ENCODE results near the gene DIDO1. TPM values are rescaled to one million over a fixed set of nuclear protein-coding genes. Genes with fewer than 3 reads are reported as not detected.

Gene DIDO1
- total and polyA plus RNA-seq, 2 of the 13 experiments (the other 11 are each of a cell fraction or from before 2014, with no cell fraction given) = 75.0 to 75.1 TPM

DNA sequence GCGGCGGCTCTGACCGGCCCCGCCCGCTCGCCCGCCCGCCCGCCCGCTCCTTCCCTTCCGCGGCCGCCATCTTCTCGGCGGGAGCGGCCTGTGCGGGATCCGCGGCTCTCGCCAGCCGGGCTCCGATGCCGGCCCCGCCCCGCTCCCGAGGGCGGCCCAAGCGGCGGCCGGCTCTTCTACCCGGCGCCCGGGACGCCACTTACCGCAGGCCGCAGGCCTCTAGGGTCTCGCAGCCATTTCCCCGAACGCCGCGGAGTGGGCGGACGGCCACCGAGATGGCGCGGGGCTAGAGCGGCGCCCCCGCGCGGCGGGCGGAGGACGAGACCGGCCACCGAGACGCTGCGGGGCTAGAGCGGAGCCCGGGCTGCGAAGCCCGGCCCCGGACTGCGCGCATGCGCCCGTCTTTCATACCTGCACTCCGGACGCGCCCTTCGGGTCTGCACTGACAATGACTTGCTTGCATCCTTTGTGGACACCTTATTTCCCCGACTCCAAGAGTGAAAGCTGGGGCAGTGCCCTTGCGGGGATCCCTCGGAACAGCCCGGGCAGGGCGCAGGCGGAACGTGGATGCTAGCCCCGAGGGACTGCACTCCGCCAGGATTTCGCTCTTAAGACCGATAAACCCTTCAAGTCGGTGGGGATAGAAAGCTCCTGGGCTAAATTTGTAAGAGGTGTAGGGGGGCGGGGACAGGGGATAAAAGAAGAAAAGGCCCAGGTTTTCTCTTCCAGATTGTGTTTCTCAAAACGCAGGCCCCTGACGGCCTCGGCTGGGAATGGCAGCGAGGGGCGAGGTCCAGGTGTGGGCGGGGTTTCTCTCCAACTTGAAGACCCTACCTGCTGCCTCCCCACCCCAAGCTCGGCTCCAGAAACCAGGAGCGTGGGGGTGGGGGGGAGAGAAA lies at the start of gene DIDO1 (continued):
- peak; percentile 70 for TF ChIP-seq ARID5B (CRISPR knock-in tag; IDR thresholded peaks at IDR 0.05)
- no peak for TF ChIP-seq SOX6 (IDR thresholded peaks at IDR 0.05)
- TF ChIP-seq SOX6 (CRISPR knock-in tag; IDR thresholded peaks at IDR 0.05) = peak; percentile 57
- no peak for TF ChIP-seq KAT2B (IDR thresholded peaks at IDR 0.05; ENCODE audit: borderline replicate concordance, low read depth, low read length)
- peak; percentile 79 for TF ChIP-seq RFXAP (CRISPR knock-in tag; IDR thresholded peaks at IDR 0.05; ENCODE audit: borderline replicate concordance)
- TF ChIP-seq, protein P1, sequence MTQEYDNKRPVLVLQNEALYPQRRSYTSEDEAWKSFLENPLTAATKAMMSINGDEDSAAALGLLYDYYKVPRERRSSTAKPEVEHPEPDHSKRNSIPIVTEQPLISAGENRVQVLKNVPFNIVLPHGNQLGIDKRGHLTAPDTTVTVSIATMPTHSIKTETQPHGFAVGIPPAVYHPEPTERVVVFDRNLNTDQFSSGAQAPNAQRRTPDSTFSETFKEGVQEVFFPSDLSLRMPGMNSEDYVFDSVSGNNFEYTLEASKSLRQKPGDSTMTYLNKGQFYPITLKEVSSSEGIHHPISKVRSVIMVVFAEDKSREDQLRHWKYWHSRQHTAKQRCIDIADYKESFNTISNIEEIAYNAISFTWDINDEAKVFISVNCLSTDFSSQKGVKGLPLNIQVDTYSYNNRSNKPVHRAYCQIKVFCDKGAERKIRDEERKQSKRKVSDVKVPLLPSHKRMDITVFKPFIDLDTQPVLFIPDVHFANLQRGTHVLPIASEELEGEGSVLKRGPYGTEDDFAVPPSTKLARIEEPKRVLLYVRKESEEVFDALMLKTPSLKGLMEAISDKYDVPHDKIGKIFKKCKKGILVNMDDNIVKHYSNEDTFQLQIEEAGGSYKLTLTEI (CRISPR knock-in tag; conservative IDR thresholded peaks at IDR 0.05) = no peak
- no peak; the same call in 1 of the 2 replicates for TF ChIP-seq ZC3H13 (CRISPR knock-in tag; IDR thresholded peaks at IDR 0.05)
- TF ChIP-seq ZZZ3 (CRISPR knock-in tag; IDR thresholded peaks at IDR 0.05; ENCODE audit: borderline replicate concordance) = no peak
- TF ChIP-seq, protein P2, sequence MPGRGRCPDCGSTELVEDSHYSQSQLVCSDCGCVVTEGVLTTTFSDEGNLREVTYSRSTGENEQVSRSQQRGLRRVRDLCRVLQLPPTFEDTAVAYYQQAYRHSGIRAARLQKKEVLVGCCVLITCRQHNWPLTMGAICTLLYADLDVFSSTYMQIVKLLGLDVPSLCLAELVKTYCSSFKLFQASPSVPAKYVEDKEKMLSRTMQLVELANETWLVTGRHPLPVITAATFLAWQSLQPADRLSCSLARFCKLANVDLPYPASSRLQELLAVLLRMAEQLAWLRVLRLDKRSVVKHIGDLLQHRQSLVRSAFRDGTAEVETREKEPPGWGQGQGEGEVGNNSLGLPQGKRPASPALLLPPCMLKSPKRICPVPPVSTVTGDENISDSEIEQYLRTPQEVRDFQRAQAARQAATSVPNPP (CRISPR knock-in tag; IDR thresholded peaks at IDR 0.05) = 0 out of 2 replicates have a peak, but pooled peaks have one; percentile 92
- TF ChIP-seq STAT6 (CRISPR knock-in tag; IDR thresholded peaks at IDR 0.05; ENCODE audit: borderline replicate concordance) = no peak
- no peak for TF ChIP-seq ZNF616 (CRISPR knock-in tag; IDR thresholded peaks at IDR 0.05; ENCODE audit: low read depth)
- TF ChIP-seq HOXA9 (CRISPR knock-in tag; IDR thresholded peaks at IDR 0.05; ENCODE audit: borderline replicate concordance) = no peak
- peak; percentile 82; the same call in 1 of the 2 replicates for TF ChIP-seq HOXA5 (CRISPR knock-in tag; IDR thresholded peaks at IDR 0.05)

All from HepG2 (cell line).